Right renal pelvis (tissue), 4 donors: ENCODE data around the gene TBCA. TPM values are rescaled to one million over a fixed set of nuclear protein-coding genes. Genes with fewer than 3 reads are reported as not detected.

ENCODE experiments used
- DNase-seq, 4 donors: peaks; one replicate each; pipeline ENCODE4 v3.0.0-alpha.2; 2013; ENCODE audit warnings: low read depth in 4 of 4, low spot score in 3 of 4, missing footprints in 1 of 4
- polyA plus RNA-seq, 4 donors: library from polyadenylated mRNA; unstranded; fragments of 120-200 nt; gene quantifications; one replicate each; pipeline ENCODE4 v1.2.1, GENCODE V29; 2013; ENCODE audit not compliant: insufficient read length in 4 of 4

Gene TBCA
- polyA plus RNA-seq, 4 donors, result 252 to 313 (median 302) TPM

GRCh38 chr5:77645158-77645994 lies 130.8 kb downstream of the TBCA start:
- DNase-seq, result no peak

DNA sequence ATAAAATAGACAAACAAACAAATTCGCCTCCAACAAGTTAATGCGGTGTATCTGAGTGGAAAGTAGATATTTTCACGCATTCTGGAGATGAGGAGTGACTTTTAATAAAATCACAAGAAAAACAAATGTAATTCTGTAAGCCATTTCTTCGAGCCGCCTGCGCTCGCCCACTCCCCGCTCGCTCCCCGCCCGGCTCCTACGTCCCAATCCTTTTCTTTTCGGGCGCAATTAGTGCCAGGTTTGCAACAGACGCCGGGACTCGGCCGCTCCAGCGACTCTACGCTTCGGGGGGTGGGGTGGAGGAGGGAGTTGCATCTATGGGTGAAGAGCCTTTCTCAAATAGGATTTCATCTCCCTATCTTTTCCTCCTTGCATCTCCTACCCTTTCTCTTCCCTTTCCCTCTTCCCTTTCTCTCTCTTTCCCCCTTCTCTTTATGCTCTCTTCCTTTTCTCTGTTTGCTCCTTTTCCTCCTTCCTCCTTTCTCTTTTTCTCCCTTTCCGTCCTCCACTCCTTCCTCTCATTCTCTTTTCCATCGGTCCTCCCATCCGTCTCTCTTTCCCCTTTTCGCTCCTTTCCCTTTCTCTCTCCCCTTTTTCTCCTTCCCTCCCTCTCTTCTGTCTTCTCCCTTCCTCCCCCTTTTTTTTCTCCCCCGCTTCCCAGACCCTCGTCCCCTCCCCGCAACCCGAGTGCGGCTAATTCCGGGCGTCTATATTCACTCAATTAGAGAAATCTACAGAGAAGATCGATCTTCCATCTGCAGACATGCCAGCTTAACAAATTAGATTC lies 131.6 kb downstream of the TBCA start:
- no peak for DNase-seq

- no peak for DNase-seq
Observed at GRCh38 chr5:77643654-77644370, 132.3 kb downstream of the TBCA start.

DNA sequence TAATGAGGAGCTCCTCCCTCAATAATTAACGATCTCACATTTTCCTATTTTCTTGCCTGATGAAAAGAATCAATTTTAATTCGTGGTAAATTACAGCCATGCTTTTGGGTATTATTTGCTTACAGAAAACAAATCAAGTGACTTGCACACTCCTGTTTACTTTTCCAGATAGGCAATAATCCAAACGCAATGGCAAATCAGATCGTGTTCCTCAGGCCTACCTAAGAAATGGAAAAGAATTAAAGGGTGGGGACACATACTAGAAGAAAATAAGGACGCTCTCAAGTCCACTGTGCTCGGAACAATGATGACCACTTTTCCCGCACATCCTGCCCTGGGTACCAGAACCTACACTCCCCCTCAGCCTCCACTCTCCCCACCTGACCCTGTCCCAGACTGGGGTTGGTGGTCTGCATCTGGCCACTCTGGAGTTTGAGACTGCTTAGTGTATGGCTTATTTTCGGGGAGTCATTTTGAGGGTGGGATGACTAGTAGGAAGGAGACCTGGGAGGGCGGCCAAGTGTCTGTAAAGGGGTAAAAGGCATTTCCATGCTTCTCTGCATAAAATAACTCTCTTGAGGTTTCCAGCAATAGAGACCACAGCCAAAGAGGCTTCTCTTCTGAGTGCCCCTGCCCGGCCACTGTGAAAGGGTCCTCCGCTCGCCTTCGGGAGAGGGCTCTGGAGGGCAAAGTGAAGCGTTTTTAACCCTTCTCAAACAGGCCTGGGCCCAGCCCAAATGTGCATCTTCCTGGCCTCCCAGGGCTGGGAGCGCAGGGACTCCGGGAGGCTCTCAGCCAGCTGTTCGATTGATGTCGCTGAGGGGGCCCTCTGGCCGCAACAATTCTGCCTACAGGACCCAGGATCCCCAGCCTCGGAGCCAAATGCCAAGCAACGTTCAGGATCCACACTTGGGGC lies 133.1 kb downstream of the TBCA start:
- DNase-seq, result no peak

DNA sequence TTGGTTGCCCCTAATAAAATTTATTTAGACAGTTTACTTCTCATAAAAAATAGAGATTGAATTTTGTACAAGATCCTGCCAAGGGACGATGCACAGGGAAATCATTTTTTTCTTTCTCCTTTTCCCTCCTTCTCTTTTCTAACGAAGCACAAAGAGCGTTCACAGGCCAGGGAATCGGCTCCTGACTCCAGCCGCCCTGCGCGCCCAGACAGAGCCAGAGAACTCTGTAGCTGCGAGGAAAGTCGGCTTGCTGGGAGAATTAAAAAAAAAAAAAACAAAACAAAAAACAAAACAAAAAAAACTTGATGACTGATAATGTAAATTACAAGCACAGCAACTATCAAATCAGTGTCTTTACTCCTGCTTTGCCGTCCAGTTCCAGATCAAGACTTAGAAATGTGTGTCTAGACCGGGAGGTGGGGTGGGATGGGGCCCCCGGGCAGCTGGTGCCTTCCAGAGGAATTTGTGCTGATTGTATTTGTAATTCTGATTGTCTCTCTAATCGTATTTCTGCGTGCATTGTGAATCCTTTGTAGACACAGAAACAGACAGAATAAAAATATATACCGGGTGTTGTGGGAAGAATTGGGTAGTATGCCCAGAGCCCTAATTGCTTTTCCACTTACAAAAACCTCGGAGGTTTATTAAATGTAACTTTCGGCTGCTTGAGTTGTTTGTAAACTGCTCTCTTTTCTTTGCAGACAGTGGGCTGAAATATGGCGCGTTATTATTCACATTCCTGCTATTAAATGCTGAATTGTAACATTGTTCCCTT lies 134.0 kb downstream of the TBCA start:
- no peak for DNase-seq

DNA sequence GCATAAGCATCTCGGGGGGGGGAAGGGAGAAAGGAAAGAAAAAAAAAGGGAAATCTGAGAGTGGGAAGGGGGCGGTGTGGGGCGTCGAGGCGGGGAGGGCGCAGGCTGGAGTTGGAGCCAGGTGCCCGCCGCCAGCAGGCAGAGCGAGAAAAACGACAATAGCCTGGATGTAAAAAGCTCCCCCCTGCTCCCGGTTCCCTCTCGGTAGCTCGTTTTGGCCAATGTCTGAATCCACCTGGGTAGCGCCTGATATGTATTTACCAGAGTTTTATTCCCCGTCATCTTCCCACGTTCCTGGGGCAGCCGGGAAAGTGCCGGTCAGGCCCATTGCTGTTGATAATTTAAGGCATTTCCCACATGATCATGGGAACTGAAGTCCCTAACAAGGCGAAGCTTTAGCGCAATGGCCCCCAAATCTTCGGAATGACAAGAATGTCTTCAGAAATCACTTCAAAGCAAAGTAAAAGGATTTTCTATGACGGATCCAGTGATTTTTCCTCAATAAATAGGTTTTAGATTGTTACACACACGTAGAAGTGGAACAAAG lies 134.7 kb downstream of the TBCA start:
- no peak for DNase-seq

Other genes starting within 250 kb of the TBCA start
- gene OTP, start 137.6 kb downstream of the TBCA start, polyA plus RNA-seq, result not detected